ENCODE measurements around the gene SLCO3A1.

SLCO3A1 gene

GRCh38 chr15:92097474-92098178 lies 244.1 kb downstream of the SLCO3A1 start:
- DNase-seq (ENCODE audit: extremely low read depth, low read depth) = peak; percentile 11
- H3K4me3 ChIP-seq (replicated peaks; ENCODE audit: low read depth, low read length) = no peak overlapping the region
- TF ChIP-seq CTCF (IDR thresholded peaks at IDR 0.05; ENCODE audit: low read depth, low read length, missing control alignments) = peak; percentile 61

GRCh38 chr15:92098869-92099268 lies 245.4 kb downstream of the SLCO3A1 start:
- no peak overlapping the region for H3K4me3 ChIP-seq (replicated peaks; ENCODE audit: low read depth, low read length)
- TF ChIP-seq CTCF (IDR thresholded peaks at IDR 0.05; ENCODE audit: low read depth, low read length, missing control alignments) = no peak
- no peak for DNase-seq (ENCODE audit: extremely low read depth, low read depth)

- no peak for DNase-seq (ENCODE audit: extremely low read depth, low read depth)
- H3K4me3 ChIP-seq (replicated peaks; ENCODE audit: low read depth, low read length) = no peak overlapping the region
- TF ChIP-seq CTCF (IDR thresholded peaks at IDR 0.05; ENCODE audit: low read depth, low read length, missing control alignments) = no peak
Observed at GRCh38 chr15:92100301-92100700, 246.8 kb downstream of the SLCO3A1 start.

- H3K4me3 ChIP-seq (replicated peaks; ENCODE audit: low read depth, low read length) = no peak overlapping the region
- no peak for DNase-seq (ENCODE audit: extremely low read depth, low read depth)
- no peak for TF ChIP-seq CTCF (IDR thresholded peaks at IDR 0.05; ENCODE audit: low read depth, low read length, missing control alignments)
Observed at GRCh38 chr15:92100751-92101150, 247.2 kb downstream of the SLCO3A1 start.

GRCh38 chr15:92101708-92102394 lies 248.3 kb downstream of the SLCO3A1 start:
- DNase-seq (ENCODE audit: extremely low read depth, low read depth) = no peak
- no peak overlapping the region for H3K4me3 ChIP-seq (replicated peaks; ENCODE audit: low read depth, low read length)
- TF ChIP-seq CTCF (IDR thresholded peaks at IDR 0.05; ENCODE audit: low read depth, low read length, missing control alignments) = no peak

GRCh38 chr15:92102395-92102755 lies 248.9 kb downstream of the SLCO3A1 start:
- H3K4me3 ChIP-seq (replicated peaks; ENCODE audit: low read depth, low read length) = no peak overlapping the region
- TF ChIP-seq CTCF (IDR thresholded peaks at IDR 0.05; ENCODE audit: low read depth, low read length, missing control alignments) = no peak
- no peak for DNase-seq (ENCODE audit: extremely low read depth, low read depth)
